Naive thymus-derived CD8-positive, alpha-beta T cell (primary cell): ENCODE results near the gene RAI14. TPM values are rescaled to one million over a fixed set of nuclear protein-coding genes. Genes with fewer than 3 reads are reported as not detected.

Experiments
- ATAC-seq, 2 donors: fragments of 150-1000 bp; cut with Tn5 transposase in 1 of 2; sonication (Bioruptor Pico), chemical (Tn5 transposase) in 1 of 2; 1 replicate in 1 of 2; 2 replicates in 1 of 2; pipeline ENCODE4 v1.10.0; 2021; ENCODE audit warnings: mild to moderate bottlenecking in 2 of 2, moderate library complexity in 2 of 2
- POLR2A ChIA-PET: fragments of 350-600 bp; sonication (Branson Sonifier 250); formaldehyde crosslinking; loops from one replicate; lab custom pipeline; 2021; ENCODE audit warnings: antibody characterized with exemption; lab: Charles Lee
- DNase-seq, 10 donors: peaks; one replicate each; pipeline versions ENCODE4 v3.0.0 to v3.0.0-alpha.2; 2020 to 2022
- H3K27ac Mint-ChIP-seq, 10 donors: one replicate each; pipeline ENCODE4 v1.8.0; 2020 to 2022; ENCODE audit warnings: mild to moderate bottlenecking in 10 of 10, mixed read lengths in 10 of 10, moderate library complexity in 4 of 10, inconsistent platforms in 1 of 10
- H3K27me3 Mint-ChIP-seq, 5 donors: one replicate each; pipeline ENCODE4 v1.8.0; 2021 to 2022; ENCODE audit warnings: mixed read lengths in 5 of 5
- H3K36me3 Mint-ChIP-seq, 3 donors: one replicate each; pipeline ENCODE4 v1.8.0; 2020 to 2022; ENCODE audit warnings: mixed read lengths in 3 of 3, mild to moderate bottlenecking in 2 of 3, inconsistent platforms in 1 of 3
- H3K4me1 Mint-ChIP-seq, 4 donors: one replicate each; pipeline ENCODE4 v1.8.0; 2021 to 2022; ENCODE audit warnings: mixed read lengths in 4 of 4
- H3K4me3 Mint-ChIP-seq, 10 donors: one replicate each; pipeline ENCODE4 v1.8.0; 2020 to 2022; ENCODE audit warnings: mild to moderate bottlenecking in 10 of 10, mixed read lengths in 10 of 10, moderate library complexity in 6 of 10, inconsistent platforms in 1 of 10
- H3K9me3 Mint-ChIP-seq, 9 donors: one replicate each; pipeline ENCODE4 v1.8.0; 2020 to 2022; ENCODE audit warnings: mixed read lengths in 9 of 9, mild to moderate bottlenecking in 3 of 9, inconsistent platforms in 1 of 9, moderate library complexity in 1 of 9
- polyA plus RNA-seq, 3 donors: library from polyadenylated mRNA; unstranded; fragments of 300-500 nt; fragmentation: Illumina TruSeq; gene quantifications; one replicate each; pipeline ENCODE4 v1.2.3, GENCODE V29; 2021
- total RNA-seq, 8 experiments: library from RNA in 2 of 8; stranded (reverse) in 2 of 8; gene quantifications; one replicate each; pipeline ENCODE4 v1.2.3 and lab custom pipeline; 2021 to 2026

RAI14 gene
- total and polyA plus RNA-seq, 5 experiments from 2014 or later: not detected

- ATAC-seq (no peak), DNase-seq (no peak)
- H3K27ac Mint-ChIP-seq: peak overlapping the region in 1 of 10 donors; percentile 43
- peaks cover 0 to 3% (median 0%) of the 10 kb centered on the region in 9 donors for H3K9me3 Mint-ChIP-seq
- POLR2A ChIA-PET: no interaction called here
- H3K4me3 Mint-ChIP-seq: no peak overlapping the region
- peaks cover 0 to 14% (median 9%) of the 10 kb centered on the region in 4 donors for H3K4me1 Mint-ChIP-seq
- H3K27me3 Mint-ChIP-seq: no peaks in the 10 kb centered on the region
- H3K36me3 Mint-ChIP-seq: no peaks in the 10 kb centered on the region
These were observed 178.1 kb downstream of the RAI14 start for GRCh38 chr5:34833976-34834793.

- no peaks in the 10 kb centered on the region for H3K27me3 Mint-ChIP-seq
- no peak for ATAC-seq
- POLR2A ChIA-PET: no interaction called here
- no peaks in the 10 kb centered on the region for H3K36me3 Mint-ChIP-seq
- DNase-seq: no peak
- H3K27ac Mint-ChIP-seq: peak overlapping the region in 1 of 10 donors; percentile 43
- no peak overlapping the region for H3K4me3 Mint-ChIP-seq
- H3K4me1 Mint-ChIP-seq: peaks cover 3 to 19% (median 14%) of the 10 kb centered on the region in 4 donors
- H3K9me3 Mint-ChIP-seq: peaks cover 0 to 3% (median 0%) of the 10 kb centered on the region in 9 donors
These were observed 178.6 kb downstream of the RAI14 start for GRCh38 chr5:34834794-34835089.

- Mint-ChIP-seq H3K27me3 (no peaks in the 10 kb centered on the region), H3K4me3 (no peak overlapping the region), H3K27ac (peak overlapping the region in 4 of 10 donors; percentile 11 to 80 (median 50)), H3K36me3 (no peaks in the 10 kb centered on the region), H3K4me1 (peaks cover 3 to 19% (median 16%) of the 10 kb centered on the region in 4 donors), H3K9me3 (peaks cover 0 to 3% (median 0%) of the 10 kb centered on the region in 9 donors)
- DNase-seq (no peak), ATAC-seq (no peak)
- POLR2A ChIA-PET: no interaction called here
These were observed 179.5 kb downstream of the RAI14 start for GRCh38 chr5:34835664-34836063.

- Mint-ChIP-seq H3K27me3 (peaks cover 0 to 5% (median 3%) of the 10 kb centered on the region in 5 donors), H3K4me1 (peaks cover 3 to 19% (median 16%) of the 10 kb centered on the region in 4 donors), H3K27ac (peak within 1 kb of the TSS; percentile 91 to 99 (median 97)), H3K4me3 (peak within 1 kb of the TSS; percentile 87 to 98 (median 95)), H3K36me3 (no peaks in the 10 kb centered on the region), H3K9me3 (peaks cover 0 to 3% (median 0%) of the 10 kb centered on the region in 9 donors)
- ATAC-seq (peak; percentile 90 to 94), DNase-seq (peak; percentile 79 to 97 (median 89))
- POLR2A ChIA-PET: interaction anchor here (0.7 to 1.8 kb wide), 4 partner anchors 11 to 91 kb away, joined by 3 to 21 read pairs (median 10); partner anchors contain the start of genes BRIX1, DNAJC21 and RAD1
These were observed 182.9 kb downstream of the RAI14 start, which contains the start of gene TTC23L for GRCh38 chr5:34838785-34839714. TSS of gene TTC23L (plus strand) at chr5:34839164. CDS start at chr5:34840672, 1,508 bp downstream.

GRCh38 chr5:34841816-34842215 lies 185.7 kb downstream of the RAI14 start:
- no peak for ATAC-seq
- POLR2A ChIA-PET: no interaction called here
- Mint-ChIP-seq H3K36me3 (no peaks in the 10 kb centered on the region), H3K27me3 (peaks cover 0 to 10% (median 8%) of the 10 kb centered on the region in 5 donors), H3K4me3 (no peak overlapping the region), H3K9me3 (peaks cover 0 to 3% (median 0%) of the 10 kb centered on the region in 9 donors), H3K4me1 (peaks cover 3 to 19% (median 16%) of the 10 kb centered on the region in 4 donors), H3K27ac (no peak overlapping the region)
- no peak for DNase-seq

DNA sequence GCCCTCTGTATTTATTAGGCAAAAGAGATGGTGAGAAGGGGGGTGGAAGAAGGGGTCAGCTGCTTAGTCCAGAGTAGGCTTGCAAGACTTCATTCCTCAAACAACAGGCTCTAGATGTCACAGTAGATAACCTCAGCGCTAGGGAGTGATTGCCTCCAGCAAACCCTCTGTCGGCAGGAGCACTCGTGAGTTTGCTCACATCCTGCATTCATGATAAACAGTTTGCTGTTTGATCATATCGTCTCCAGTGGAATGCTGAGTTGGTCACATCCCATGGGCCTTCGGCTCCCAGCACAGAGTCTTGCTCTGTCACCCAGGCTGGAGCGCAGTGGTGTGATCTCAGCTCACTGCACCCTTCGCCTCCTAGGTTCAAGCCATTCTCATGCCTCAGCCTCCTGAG lies 186.4 kb downstream of the RAI14 start:
- Mint-ChIP-seq H3K9me3 (peaks cover 0 to 3% (median 0%) of the 10 kb centered on the region in 9 donors), H3K4me1 (peaks cover 3 to 19% (median 16%) of the 10 kb centered on the region in 4 donors), H3K27me3 (peaks cover 0 to 10% (median 8%) of the 10 kb centered on the region in 5 donors), H3K36me3 (no peaks in the 10 kb centered on the region), H3K4me3 (no peak overlapping the region), H3K27ac (no peak overlapping the region)
- ATAC-seq (no peak), DNase-seq (no peak)
- POLR2A ChIA-PET: no interaction called here

DNA sequence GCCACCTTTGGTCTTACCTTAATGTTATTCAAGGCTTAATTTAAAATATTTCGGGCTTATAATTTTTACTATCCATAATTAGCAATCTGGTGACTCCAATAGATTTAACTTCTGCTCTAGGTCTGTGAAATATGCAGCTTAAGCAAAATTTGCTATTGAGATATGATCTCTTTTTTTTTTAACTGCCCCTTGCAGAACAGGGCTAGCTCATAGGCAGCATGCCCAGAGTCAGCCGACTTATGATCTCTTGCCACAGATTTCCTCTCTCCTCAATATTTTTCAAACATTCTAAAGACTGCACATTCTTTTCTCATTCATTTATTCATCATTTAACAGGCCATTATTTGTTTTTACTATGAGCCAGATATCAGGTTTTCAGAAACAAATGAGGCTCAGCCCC lies 187.4 kb downstream of the RAI14 start:
- Mint-ChIP-seq H3K27ac (no peak overlapping the region), H3K4me3 (no peak overlapping the region), H3K27me3 (peaks cover 6 to 12% (median 8%) of the 10 kb centered on the region in 5 donors), H3K4me1 (peaks cover 3 to 11% (median 11%) of the 10 kb centered on the region in 4 donors), H3K36me3 (peaks cover 0 to 3% (median 0%) of the 10 kb centered on the region in 3 donors), H3K9me3 (no peaks in the 10 kb centered on the region)
- ATAC-seq (no peak), DNase-seq (no peak)
- POLR2A ChIA-PET: no interaction called here

DNA sequence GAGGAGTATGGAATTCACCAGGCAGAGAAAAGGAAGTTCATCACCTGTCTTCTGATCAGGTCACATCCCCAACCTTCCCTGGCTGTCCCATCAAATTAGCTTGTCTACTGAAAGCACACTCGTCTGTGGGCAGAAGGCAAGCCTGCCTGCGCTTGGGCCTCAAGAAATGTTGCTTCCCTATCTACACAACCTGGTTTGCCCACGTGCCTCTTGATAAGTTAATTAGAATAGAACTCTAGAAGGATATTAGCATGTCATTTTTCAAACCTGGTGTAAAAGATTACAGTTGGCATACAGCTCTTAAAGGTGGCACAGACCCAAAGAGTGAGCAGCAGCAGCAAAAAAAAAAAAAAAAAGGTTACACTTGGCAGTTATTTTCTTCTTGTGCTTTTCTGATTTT lies 188.0 kb downstream of the RAI14 start:
- Mint-ChIP-seq H3K27ac (no peak overlapping the region), H3K27me3 (peaks cover 6 to 13% (median 9%) of the 10 kb centered on the region in 5 donors), H3K4me1 (peaks cover 3 to 7% (median 6%) of the 10 kb centered on the region in 4 donors), H3K4me3 (no peak overlapping the region), H3K36me3 (peaks cover 0 to 5% (median 0%) of the 10 kb centered on the region in 3 donors), H3K9me3 (no peaks in the 10 kb centered on the region)
- DNase-seq: no peak
- POLR2A ChIA-PET: no interaction called here
- ATAC-seq: no peak

GRCh38 chr5:34844999-34845398 lies 188.9 kb downstream of the RAI14 start:
- no peaks in the 10 kb centered on the region for H3K9me3 Mint-ChIP-seq
- H3K27ac Mint-ChIP-seq: no peak overlapping the region
- no peak for DNase-seq
- peaks cover 0 to 5% (median 0%) of the 10 kb centered on the region in 3 donors for H3K36me3 Mint-ChIP-seq
- POLR2A ChIA-PET: no interaction called here
- H3K4me1 Mint-ChIP-seq: peaks cover 0 to 2% (median 0%) of the 10 kb centered on the region in 4 donors
- ATAC-seq: no peak
- H3K4me3 Mint-ChIP-seq: no peak overlapping the region
- peaks cover 6 to 16% (median 9%) of the 10 kb centered on the region in 5 donors for H3K27me3 Mint-ChIP-seq

DNA sequence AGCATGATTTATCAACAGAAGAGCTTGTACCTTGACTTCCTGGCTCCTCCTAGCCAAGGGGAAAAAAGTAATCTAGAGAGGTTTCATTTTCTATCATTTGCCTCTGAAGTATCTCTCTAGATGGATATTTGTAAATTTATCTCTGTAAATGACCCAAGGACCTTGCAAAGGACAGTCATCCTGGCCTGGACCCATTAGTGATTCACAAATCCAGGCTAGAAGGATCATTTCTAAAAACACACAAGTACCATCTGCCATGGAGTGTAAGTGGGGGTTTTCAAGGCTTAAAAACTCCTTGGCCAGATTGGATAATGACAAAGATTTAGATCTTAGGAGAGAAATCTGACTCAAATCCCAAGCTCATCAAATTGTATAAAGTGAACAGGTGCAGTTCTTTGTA lies 190.9 kb downstream of the RAI14 start:
- POLR2A ChIA-PET: no interaction called here

DNA sequence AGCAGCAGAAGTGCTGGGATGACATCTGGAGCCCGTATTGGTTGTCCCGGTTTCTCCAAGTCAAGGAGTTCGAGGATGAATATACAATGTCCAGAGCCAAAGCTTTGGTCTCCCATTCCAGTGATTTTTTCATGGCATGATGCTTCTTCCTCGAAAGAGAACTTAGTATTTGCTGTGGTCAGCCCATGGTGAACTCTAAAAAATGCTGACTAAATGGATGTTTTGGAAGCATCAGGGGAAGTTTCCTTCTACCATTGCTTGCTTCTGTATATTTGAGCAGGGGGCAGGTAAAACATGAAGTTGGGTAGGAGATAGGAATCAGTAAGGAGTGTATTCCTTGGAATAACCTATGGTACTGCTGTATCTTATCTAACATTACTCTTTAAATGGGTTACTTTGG lies 191.4 kb downstream of the RAI14 start:
- Mint-ChIP-seq H3K36me3 (peaks cover 0 to 10% (median 0%) of the 10 kb centered on the region in 3 donors), H3K9me3 (peaks cover 0 to 2% (median 0%) of the 10 kb centered on the region in 9 donors), H3K4me1 (no peaks in the 10 kb centered on the region), H3K27ac (no peak overlapping the region), H3K4me3 (no peak overlapping the region), H3K27me3 (peaks cover 7 to 24% (median 9%) of the 10 kb centered on the region in 5 donors)
- ATAC-seq: no peak
- DNase-seq: no peak
- POLR2A ChIA-PET: no interaction called here

More for the DNA sequence above, 190.9 kb downstream of the RAI14 start:
- no peak for DNase-seq
- ATAC-seq: no peak
- H3K4me1 Mint-ChIP-seq: no peaks in the 10 kb centered on the region
- H3K9me3 Mint-ChIP-seq: no peaks in the 10 kb centered on the region
- H3K27ac Mint-ChIP-seq: no peak overlapping the region
- H3K36me3 Mint-ChIP-seq: peaks cover 0 to 5% (median 0%) of the 10 kb centered on the region in 3 donors
- H3K4me3 Mint-ChIP-seq: no peak overlapping the region
- peaks cover 3 to 19% (median 9%) of the 10 kb centered on the region in 5 donors for H3K27me3 Mint-ChIP-seq

- H3K27me3 Mint-ChIP-seq: peaks cover 7 to 24% (median 11%) of the 10 kb centered on the region in 5 donors
- peaks cover 0 to 2% (median 0%) of the 10 kb centered on the region in 9 donors for H3K9me3 Mint-ChIP-seq
- ATAC-seq (no peak), DNase-seq (no peak)
- peaks cover 0 to 10% (median 0%) of the 10 kb centered on the region in 3 donors for H3K36me3 Mint-ChIP-seq
- H3K4me3 Mint-ChIP-seq: no peak overlapping the region
- H3K4me1 Mint-ChIP-seq: no peaks in the 10 kb centered on the region
- POLR2A ChIA-PET: no interaction called here
- peak overlapping the region in 1 of 10 donors; percentile 53 for H3K27ac Mint-ChIP-seq
These were observed 192.1 kb downstream of the RAI14 start for GRCh38 chr5:34848230-34848629.
